IMR-90 (cell line): ENCODE results near the gene HDAC7. TPM values are rescaled to one million over a fixed set of nuclear protein-coding genes. Genes with fewer than 3 reads are reported as not detected.

Experiments
- ATAC-seq: fragments of 200-7000 bp; cut with Tn5 transposase; 2 replicates; pipeline ENCODE4 v1.9.1; 2020; ENCODE audit warnings: low read depth, mild to moderate bottlenecking, moderate library complexity
- Bru-seq: library from RNA; stranded (reverse); fragments of 400-500 nt; gene quantifications from one replicate; lab custom pipeline; 2021; lab: Mats Ljungman, UMichigan
- BruChase-seq, 2 experiments: library from RNA; stranded (reverse); fragments of 400-500 nt; gene quantifications; one replicate each; lab custom pipeline; 2021; lab: Mats Ljungman, UMichigan
- BruUV-seq: library from RNA; stranded (reverse); fragments of 400-500 nt; replicated peaks from 2 replicates; lab custom pipeline; 2021; lab: Mats Ljungman, UMichigan
- CTCF ChIA-PET: fragments of 300-600 bp; formaldehyde crosslinking; extraction: SDS; loops from one replicate; lab custom pipeline; 2021; ENCODE audit warnings: antibody characterized with exemption; lab: Yijun Ruan, JAX
- POLR2A ChIA-PET: fragments of 300-600 bp; sonication (Branson Sonifier 250); formaldehyde crosslinking; loops from one replicate; lab custom pipeline; 2022; ENCODE audit warnings: antibody characterized with exemption; ENCODE audit not compliant: unreplicated experiment; lab: Charles Lee
- DNase-seq: peaks from one replicate; pipeline ENCODE4 v3.0.0; 2013
- H2AFZ ChIP-seq: replicated peaks from 2 replicates; pipeline ENCODE3; 2013; ENCODE audit warnings: low read length, mild to moderate bottlenecking; ENCODE audit not compliant: poor library complexity
- H2AK5ac ChIP-seq: 2 replicates; pipeline ENCODE4 v1.6.1; 2013; ENCODE audit warnings: low read depth, low read length, inconsistent platforms
- H2AK9ac ChIP-seq: replicated peaks from 2 replicates; pipeline ENCODE3; 2013; ENCODE audit warnings: mild to moderate bottlenecking, low read depth, low read length, moderate library complexity; ENCODE audit not compliant: poor library complexity
- H2BK120ac ChIP-seq: 2 replicates; pipeline ENCODE4 v1.6.1; 2013; ENCODE audit warnings: low read depth, low read length, inconsistent platforms
- H2BK15ac ChIP-seq: 3 replicates; pipeline ENCODE4 v1.6.1; 2013; ENCODE audit warnings: low read depth, low read length, inconsistent platforms
- H2BK20ac ChIP-seq: 2 replicates; pipeline ENCODE4 v1.6.1; 2013; ENCODE audit warnings: low read depth, mild to moderate bottlenecking, inconsistent platforms, low read length, moderate library complexity
- H2BK5ac ChIP-seq: 2 replicates; pipeline ENCODE4 v1.6.1; 2013; ENCODE audit warnings: mild to moderate bottlenecking, low read depth, low read length, inconsistent platforms; ENCODE audit not compliant: poor library complexity, severe bottlenecking
- H3K14ac ChIP-seq: replicated peaks from 2 replicates; pipeline ENCODE4 v1.6.1; 2013; ENCODE audit warnings: low read depth, low read length, inconsistent platforms
- H3K18ac ChIP-seq: 2 replicates; pipeline ENCODE4 v1.6.1; 2013; ENCODE audit warnings: low read depth, low read length, control low read depth
- H3K23ac ChIP-seq: 2 replicates; pipeline ENCODE4 v1.6.1; 2013; ENCODE audit warnings: low read depth, low read length, inconsistent platforms
- H3K27ac ChIP-seq: 2 replicates; pipeline ENCODE4 v1.5.1; 2013; ENCODE audit warnings: mild to moderate bottlenecking, control low read depth, low read length; ENCODE audit not compliant: insufficient read depth
- H3K27me3 ChIP-seq: 2 replicates; pipeline ENCODE4 v1.6.1; 2013; ENCODE audit warnings: low read length; ENCODE audit not compliant: control insufficient read depth, insufficient read depth
- H3K36me3 ChIP-seq: 2 replicates; pipeline ENCODE4 v1.6.1; 2013; ENCODE audit warnings: low read length, mixed read lengths; ENCODE audit not compliant: control insufficient read depth, insufficient read depth
- H3K4ac ChIP-seq: 2 replicates; pipeline ENCODE4 v1.6.1; 2013; ENCODE audit warnings: low read depth, low read length, inconsistent platforms
- H3K4me1 ChIP-seq: 2 replicates; pipeline ENCODE4 v1.6.1; 2013; ENCODE audit warnings: low read length, mixed read lengths; ENCODE audit not compliant: control insufficient read depth, insufficient read depth
- H3K4me2 ChIP-seq: 2 replicates; pipeline ENCODE4 v1.6.1; 2013; ENCODE audit warnings: low read depth, mild to moderate bottlenecking, control low read depth, low read length, moderate library complexity
- H3K4me3 ChIP-seq: 2 replicates; pipeline ENCODE4 v1.5.1; 2013; ENCODE audit warnings: low read depth, mild to moderate bottlenecking, control low read depth, low read length, moderate library complexity; ENCODE audit not compliant: insufficient read depth
- H3K56ac ChIP-seq: 2 replicates; pipeline ENCODE4 v1.6.1; 2013; ENCODE audit warnings: low read length, inconsistent platforms; ENCODE audit not compliant: insufficient read depth; ENCODE audit errors: extremely low read depth
- H3K79me1 ChIP-seq, 2 experiments: 2 replicates each; pipeline ENCODE4 v1.6.1; 2013; ENCODE audit warnings: low read length in 2 of 2, inconsistent platforms in 1 of 2, low read depth in 1 of 2
- H3K9ac ChIP-seq: 2 replicates; pipeline ENCODE4 v1.6.1; 2013; ENCODE audit warnings: low read depth, low read length, control low read depth
- H3K9me1 ChIP-seq: 2 replicates; pipeline ENCODE4 v1.6.1; 2013; ENCODE audit warnings: low read length, inconsistent platforms; ENCODE audit not compliant: insufficient read depth
- H3K9me3 ChIP-seq: 2 replicates; pipeline ENCODE4 v1.6.1; 2013; ENCODE audit warnings: low read length; ENCODE audit not compliant: control insufficient read depth, insufficient read depth
- H4K20me1 ChIP-seq: 2 replicates; pipeline ENCODE4 v1.6.1; 2013; ENCODE audit warnings: low read length, inconsistent platforms; ENCODE audit not compliant: insufficient read depth
- H4K5ac ChIP-seq: 2 replicates; pipeline ENCODE4 v1.6.1; 2013; ENCODE audit warnings: mild to moderate bottlenecking, low read depth, low read length, control low read depth
- H4K8ac ChIP-seq, 2 experiments: 2 replicates each; pipeline ENCODE4 v1.6.1; 2013; ENCODE audit warnings: low read depth in 2 of 2, low read length in 2 of 2, control low read depth in 1 of 2, inconsistent platforms in 1 of 2
- H4K91ac ChIP-seq: 2 replicates; pipeline ENCODE4 v1.6.1; 2013; ENCODE audit warnings: low read depth, low read length, inconsistent platforms; ENCODE audit not compliant: insufficient read depth
- ELK1 ChIP-seq: fragments of 150-350 bp; IDR thresholded peaks from 2 replicates; pipeline ENCODE4 v1.6.1; 2016; ENCODE audit warnings: low read depth, mild to moderate bottlenecking, low read length, moderate library complexity, borderline replicate concordance
- FOS ChIP-seq: fragments of 150-350 bp; IDR thresholded peaks from 2 replicates; pipeline ENCODE4 v1.6.1; 2016; ENCODE audit warnings: low read depth, low read length
- MXI1 ChIP-seq: IDR thresholded peaks from 2 replicates; pipeline ENCODE4 v1.6.1; 2012; ENCODE audit warnings: low read depth, mild to moderate bottlenecking, low read length, moderate library complexity, borderline replicate concordance
- RAD21 ChIP-seq: IDR thresholded peaks from 2 replicates; pipeline ENCODE4 v1.6.1; 2012; ENCODE audit warnings: low read length, improper control_type of control experiment
- WGBS, 2 experiments: methylation state at CpG; one replicate each; pipeline versions ENCODE4 v1.1.5 to v1.1.7; 2013; ENCODE audit warnings: missing lambda C conversion rate in 2 of 2; ENCODE audit not compliant: insufficient read length in 1 of 2; ENCODE audit errors: extremely low coverage in 2 of 2; 5-methylcytosine and 5-hydroxymethylcytosine counted together
- dilution Hi-C: fragments of 300-500 bp; cut with HindIII; formaldehyde crosslinking; loops from one replicate; pipeline ENCODE4 v1.14.3; 2018; ENCODE audit warnings: low sequenced_read_pairs; ENCODE audit not compliant: unreplicated experiment
- in situ Hi-C: fragments of 300-500 bp; cut with MboI; formaldehyde crosslinking; loops from 3 replicates; pipeline ENCODE4 v1.14.3; 2019; ENCODE audit warnings: low sequenced_read_pairs, inconsistent platforms, mixed read lengths
- intact Hi-C: fragments of 100-400 bp; cut with micrococcal nuclease; formaldehyde crosslinking; loops from 2 replicates; pipeline ENCODE4 v1.10.0; 2022
- long read RNA-seq: library from polyadenylated mRNA; unstranded; transcript quantifications from one replicate; pipeline ENCODE4 v2.0.0, GENCODE V29; 2021; ENCODE audit not compliant: unreplicated experiment
- polyA plus RNA-seq, 3 experiments: library from polyadenylated mRNA; depleted of rRNA; stranded (reverse); fragments of >200 nt; gene quantifications; 2 replicates each; pipeline ENCODE4 v1.2.3, GENCODE V29; 2012; ENCODE audit warnings: low replicate concordance in 1 of 3
- total RNA-seq: library from RNA; depleted of rRNA; stranded (reverse); fragments of >200 nt; gene quantifications from 2 replicates; pipeline ENCODE4 v1.2.3, GENCODE V29; 2012; rRNA removed

The HDAC7 gene
- total RNA-seq (10.4 and 10.6 TPM in 2 replicates), polyA plus RNA-seq (2012; rRNA removed) (64.7 and 65.1 TPM in 2 replicates), Bru-seq, nascent RNA (percentile 88 among the genes with signal in this experiment), BruChase-seq, experiment 1, labeled RNA remaining after a 6-hour chase (percentile 88 among the genes with signal in this experiment), BruChase-seq, experiment 2, labeled RNA remaining after a 2-hour chase (percentile 85 among the genes with signal in this experiment)
- 51.5 and 60.5 TPM in 2 replicates for polyA plus RNA-seq (2012; cell fraction: cytosol; rRNA removed)
- polyA plus RNA-seq (2012; cell fraction: nucleus; rRNA removed; ENCODE audit: low replicate concordance), result 183 and 377 TPM in 2 replicates
- long read RNA-seq, full-length matches to known transcripts, result 1 of 77 reads
- long read RNA-seq, partial matches to known transcripts, result 69 of 77 reads
- long read RNA-seq, other reads (novel, unspliced or antisense), result 7 of 77 reads

GRCh38 chr12:47819896-47820630 lies at the start of gene HDAC7:
Gene HDAC7 (minus strand): TSS chr12:47819903. CDS start chr12:47819785, 118 bp downstream.
- dilution Hi-C loops, result no loop called here
- Histone ChIP-seq H3K4me2 (peak within 1 kb of the TSS; percentile 97), H3K9me1 (peaks cover 20% of the 10 kb centered on the region), H2BK15ac (peak within 1 kb of the TSS; percentile 99; the same call in 2 of the 3 replicates), H3K23ac (peak within 1 kb of the TSS; percentile 100), H3K56ac (peak within 1 kb of the TSS; percentile 96), H3K4me1 (peaks cover 37% of the 10 kb centered on the region), H3K79me1 (peaks cover 0 to 34% of the 10 kb centered on the region in 2 experiments; a peak in 2 of 4 replicates), H3K4me3 (peak within 1 kb of the TSS; percentile 91), H3K27me3 (no peaks in the 10 kb centered on the region), H2AK9ac (peak within 1 kb of the TSS; percentile 100), H4K91ac (peak within 1 kb of the TSS; percentile 99), H4K8ac (peak within 1 kb of the TSS; percentile 99 to 100), H4K20me1 (peaks cover 38% of the 10 kb centered on the region), H2BK20ac (peak within 1 kb of the TSS; percentile 86), H3K4ac (peak within 1 kb of the TSS; percentile 99), H3K9me3 (no peaks in the 10 kb centered on the region), H3K18ac (peak within 1 kb of the TSS; percentile 97), H3K27ac (peak within 1 kb of the TSS; percentile 99), H3K9ac (peak within 1 kb of the TSS; percentile 99), H2AFZ (peak within 1 kb of the TSS; percentile 88), H2BK5ac (peak within 1 kb of the TSS; percentile 99), H2BK120ac (peak within 1 kb of the TSS; percentile 99), H2AK5ac (peak within 1 kb of the TSS; percentile 100), H3K14ac (peak within 1 kb of the TSS; percentile 99), H3K36me3 (no peaks in the 10 kb centered on the region), H4K5ac (peak within 1 kb of the TSS; percentile 99)
- WGBS, 2 experiments, result 3% methylated on average over 28 of the region's 58 CpGs; no CpG with 5 or more reads in 1 of the 2 experiments
- no TSS peak for BruUV-seq
- in situ Hi-C loops, result no loop called here
- ChIA-PET CTCF (interaction anchor here (1.0 kb wide), 2 partner anchors 12 to 18 kb away, joined by 3 read pairs; no protein-coding TSS in a partner anchor), POLR2A (interaction anchor here (0.7 to 1.2 kb wide), 2 partner anchors 12 to 16 kb away, joined by 3 to 4 read pairs; no protein-coding TSS in a partner anchor)
- intact Hi-C loops, result loop anchor here (1.0 to 2.0 kb wide), 2 partner anchors 19 to 129 kb away; no protein-coding TSS in a partner anchor
- DNase-seq (peak; percentile 72), ATAC-seq (peak; percentile 53)
- TF ChIP-seq FOS (no peak), MXI1 (peak; percentile 49; the same call in 1 of the 2 replicates), ELK1 (no peak), RAD21 (peak; percentile 8; the same call in 1 of the 2 replicates)
